Measurements from ENCODE around the gene MDM1.
A peak's percentile ranks its signal among the peaks of the same experiment; 100 is the strongest.

The MDM1 gene

DNA sequence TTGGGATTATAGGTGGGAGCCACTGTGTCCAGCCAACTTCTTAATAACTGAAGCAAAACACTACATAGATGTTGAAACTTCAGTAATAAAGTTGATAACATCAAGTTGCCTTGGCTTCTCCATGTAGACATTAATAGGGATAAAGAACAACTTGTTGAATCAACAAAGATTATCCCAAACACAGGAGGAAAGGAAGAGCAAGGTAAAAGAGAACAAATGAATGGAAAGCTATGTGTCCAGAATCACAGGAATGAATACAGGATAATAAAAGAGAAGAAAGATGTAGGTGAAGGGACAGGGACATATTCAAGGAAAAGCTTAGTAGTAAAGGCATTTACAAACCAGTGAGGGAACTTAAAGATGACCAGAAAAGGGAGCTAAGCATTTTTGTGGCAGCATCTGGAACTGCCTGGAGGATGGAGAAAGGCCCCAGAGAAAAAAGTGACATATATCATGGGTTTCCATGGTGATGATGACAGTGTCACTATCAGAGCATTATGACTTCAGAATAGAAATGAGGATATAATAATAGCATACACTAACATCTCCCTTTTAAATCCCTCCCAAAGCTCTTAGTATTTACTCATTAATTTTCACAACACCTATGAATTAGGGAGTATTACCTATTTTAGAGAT lies 24.0 kb upstream of the MDM1 start:
- no peak for DNase-seq

DNA sequence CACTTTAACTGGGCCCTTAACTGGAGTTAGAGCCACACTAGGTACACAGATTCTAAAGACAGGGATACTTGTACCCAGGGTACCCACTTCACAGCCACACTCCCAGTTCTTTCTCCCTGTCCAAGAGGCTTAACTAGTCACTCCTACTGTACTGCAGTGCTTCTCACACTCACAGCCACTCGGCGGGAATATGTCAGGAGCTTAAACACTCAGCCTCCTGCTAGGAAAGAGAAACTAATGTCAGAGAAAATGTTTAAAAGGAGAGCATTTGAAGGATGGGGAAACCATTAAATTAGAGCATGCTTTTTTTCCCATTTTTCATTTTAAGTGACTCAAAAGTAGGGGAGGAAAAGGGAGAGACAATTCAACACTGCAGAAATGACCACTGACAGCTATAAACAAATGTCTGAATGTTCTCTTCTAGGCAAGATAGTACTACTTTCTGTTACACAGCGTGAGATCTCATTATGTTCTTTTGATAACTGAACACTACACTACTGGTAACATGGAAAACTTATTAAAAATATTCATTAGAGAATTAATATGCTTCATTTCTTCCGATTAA lies 22.9 kb upstream of the MDM1 start:
- no peak for DNase-seq

DNA sequence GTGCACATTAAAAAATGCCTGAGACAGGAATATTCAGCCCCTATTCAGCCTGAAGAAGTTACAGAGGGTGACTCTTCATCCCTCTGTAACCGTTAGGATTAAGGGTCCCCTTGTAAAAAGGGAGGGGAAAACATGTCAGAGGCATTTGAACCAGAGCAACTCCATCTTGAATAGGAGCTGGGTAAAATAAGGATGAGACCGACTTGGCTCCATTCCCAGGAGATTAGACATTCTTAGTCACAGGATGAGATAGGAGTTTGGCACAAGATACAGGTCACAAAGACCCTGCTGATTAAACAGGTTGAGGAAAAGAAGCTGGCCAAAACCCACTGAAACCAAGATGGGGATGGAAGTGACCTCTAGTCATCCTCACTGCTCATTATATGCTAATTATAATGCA lies 19.9 kb upstream of the MDM1 start:
- DNase-seq, result no peak

DNA sequence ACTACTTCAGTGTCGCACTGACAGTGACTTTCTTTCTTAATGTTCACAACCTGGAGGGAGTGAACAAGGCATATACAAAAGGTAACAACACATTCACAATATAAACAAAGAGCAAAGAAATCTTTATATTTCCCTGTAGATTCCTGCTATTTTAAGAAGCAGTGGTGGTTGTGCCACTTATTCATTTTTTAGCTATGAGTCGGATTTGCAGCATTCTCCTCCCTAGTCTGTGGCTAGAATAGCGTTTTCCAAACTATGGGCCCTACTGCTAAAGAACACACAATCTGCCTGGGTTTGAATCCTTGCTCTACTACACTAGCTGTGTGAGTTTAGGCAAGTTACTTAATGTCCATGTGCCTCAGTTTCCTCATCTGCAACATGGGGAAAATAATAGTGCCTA lies 18.6 kb upstream of the MDM1 start:
- DNase-seq, result no peak

DNA sequence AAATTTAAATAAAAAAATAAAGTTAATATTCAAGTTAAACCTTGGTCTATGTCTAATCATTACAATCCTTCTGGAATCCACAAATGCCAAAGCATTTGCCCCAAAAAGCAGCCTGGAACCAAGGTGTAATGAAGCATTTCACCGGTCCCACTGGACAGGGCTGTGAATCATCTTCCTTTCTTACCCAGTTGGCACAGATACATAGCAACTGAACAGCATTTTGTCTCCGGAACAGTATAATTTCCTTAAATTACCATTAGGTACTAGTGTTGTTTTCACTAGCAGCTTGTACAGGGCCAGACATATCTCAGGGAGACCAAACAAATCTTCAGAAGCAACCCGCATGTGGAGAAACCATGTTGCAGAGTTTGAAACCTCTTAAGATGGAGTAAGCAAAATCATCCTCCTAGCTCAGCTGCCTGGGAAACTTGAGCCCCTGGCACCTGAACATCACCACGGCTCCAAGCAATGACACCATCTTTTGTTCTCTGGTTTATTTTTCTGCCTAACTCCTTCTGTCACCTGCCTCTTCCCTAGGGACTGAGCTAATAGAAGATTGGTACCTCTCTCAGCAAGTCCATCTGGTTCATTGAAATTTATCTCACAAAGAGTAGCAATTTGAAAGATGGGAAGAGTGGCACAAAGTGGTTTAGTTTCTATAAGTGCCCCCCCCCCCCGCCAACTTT lies 17.9 kb upstream of the MDM1 start:
- peak in 1 of 2 experiments; percentile 14 for DNase-seq

DNA sequence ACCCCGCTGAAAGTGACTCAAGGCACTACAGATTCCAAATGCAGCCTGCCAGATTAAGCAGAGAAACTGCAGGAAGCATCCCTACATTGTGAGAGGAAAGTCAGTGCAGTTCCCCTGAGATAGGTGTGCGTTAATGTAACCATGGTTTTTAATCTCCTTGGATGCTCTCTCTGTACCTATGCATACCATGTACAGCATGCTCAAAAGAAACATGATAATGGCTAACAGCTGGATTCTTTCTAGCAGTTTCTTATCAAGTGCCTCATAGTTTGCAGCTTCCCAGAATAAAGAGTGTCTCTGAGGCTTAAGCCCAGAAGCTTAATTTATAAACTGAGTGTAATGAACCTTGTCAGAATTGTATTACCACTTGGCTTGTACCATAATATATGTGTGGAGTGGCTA lies 17.1 kb upstream of the MDM1 start:
- no peak for DNase-seq

DNA sequence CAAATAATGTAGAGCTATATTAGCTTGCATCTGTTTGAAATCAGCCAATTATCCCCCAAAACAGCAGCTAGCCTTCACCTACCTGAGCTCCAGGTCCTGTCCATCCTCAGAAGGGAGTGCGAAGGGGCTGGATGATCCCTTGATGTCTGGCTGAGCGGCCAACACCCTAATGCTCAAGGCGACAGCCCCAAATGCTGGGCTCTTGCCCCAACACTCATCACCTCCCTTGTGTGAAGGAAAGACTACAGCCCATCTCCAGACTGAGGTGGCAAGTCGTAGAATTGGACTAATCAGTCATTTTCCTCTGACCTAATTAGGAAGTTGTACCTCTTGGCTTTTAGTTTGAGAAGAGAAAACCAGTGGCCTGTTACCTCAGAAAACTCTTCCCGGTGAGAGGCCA lies 16.3 kb upstream of the MDM1 start:
- DNase-seq, result no peak

DNA sequence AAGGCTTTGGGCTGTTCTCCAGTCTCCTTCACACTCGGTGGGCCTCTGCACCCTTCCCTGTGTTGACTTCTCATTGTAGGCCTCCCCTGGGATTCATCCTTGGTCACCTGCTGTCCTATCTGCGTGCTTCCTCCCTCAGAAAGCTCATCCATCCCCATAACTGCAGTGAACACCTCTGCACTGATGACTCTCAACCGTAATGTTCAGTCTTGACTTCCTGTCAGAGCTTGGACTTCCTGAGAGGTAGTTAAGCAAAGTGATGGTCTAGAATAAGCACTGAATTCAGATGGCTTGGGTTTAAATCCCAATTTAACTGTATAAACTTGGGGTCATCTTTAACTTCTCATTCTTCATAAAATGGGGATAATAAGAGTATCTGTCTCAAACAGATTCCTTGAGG lies 13.6 kb upstream of the MDM1 start:
- no peak for DNase-seq

DNA sequence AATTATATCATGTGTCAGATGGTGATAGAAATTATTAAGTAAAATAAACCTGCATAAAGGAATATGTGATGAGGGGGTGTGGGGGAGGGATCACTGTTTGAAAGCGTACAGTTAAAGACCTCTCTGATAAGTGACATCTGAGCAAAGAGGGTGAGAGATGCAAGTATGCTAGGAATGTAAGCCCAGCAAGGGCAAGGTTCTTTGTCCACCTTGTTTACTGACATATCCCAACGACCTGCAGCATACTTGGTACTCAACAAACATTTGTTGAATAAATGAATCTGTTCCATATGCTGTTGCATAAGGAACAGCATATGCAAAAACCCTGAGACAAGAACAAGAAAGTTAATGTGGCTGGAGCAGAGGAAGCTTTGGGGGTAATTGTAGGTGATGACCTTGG lies 12.0 kb upstream of the MDM1 start:
- no peak for DNase-seq

DNA sequence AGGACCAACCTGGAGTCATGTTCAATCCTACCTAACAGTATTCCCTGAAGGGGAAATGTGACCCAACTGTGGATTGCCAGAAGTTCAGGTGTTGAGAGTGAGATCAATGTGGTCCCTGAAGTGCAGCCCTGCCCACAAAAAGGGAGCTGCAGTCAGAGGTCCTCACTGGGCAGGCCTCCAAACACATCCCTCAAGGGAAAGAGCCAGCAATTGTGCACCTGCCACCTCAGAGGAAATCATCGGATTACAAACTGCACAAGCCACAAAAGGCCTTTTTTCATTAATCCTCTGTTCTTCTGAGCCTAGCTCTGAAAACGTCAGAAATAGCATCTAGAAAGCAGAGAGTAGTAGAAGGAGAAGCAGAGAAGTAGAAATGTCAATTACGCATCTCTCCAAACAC lies 10.8 kb upstream of the MDM1 start:
- DNase-seq, result no peak

DNA sequence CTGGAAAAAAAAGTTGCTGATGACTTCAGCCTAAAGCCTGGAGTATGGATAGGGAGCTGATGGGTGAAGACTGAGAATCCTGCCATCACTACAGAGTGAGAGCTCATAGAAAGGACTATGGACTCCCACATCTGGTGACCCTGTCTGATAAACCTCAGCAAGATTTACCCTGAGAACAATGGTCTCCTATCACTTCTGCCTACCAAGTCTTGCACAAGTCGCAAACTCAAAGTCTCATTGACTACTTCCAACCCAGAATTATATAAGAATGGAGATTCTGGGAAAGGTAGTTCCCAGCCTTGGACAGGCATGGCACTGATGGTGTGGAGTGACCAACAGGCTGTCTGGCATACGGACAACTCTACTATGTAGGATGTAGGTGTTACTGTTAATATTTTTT lies 9.7 kb upstream of the MDM1 start:
- no peak for DNase-seq

DNA sequence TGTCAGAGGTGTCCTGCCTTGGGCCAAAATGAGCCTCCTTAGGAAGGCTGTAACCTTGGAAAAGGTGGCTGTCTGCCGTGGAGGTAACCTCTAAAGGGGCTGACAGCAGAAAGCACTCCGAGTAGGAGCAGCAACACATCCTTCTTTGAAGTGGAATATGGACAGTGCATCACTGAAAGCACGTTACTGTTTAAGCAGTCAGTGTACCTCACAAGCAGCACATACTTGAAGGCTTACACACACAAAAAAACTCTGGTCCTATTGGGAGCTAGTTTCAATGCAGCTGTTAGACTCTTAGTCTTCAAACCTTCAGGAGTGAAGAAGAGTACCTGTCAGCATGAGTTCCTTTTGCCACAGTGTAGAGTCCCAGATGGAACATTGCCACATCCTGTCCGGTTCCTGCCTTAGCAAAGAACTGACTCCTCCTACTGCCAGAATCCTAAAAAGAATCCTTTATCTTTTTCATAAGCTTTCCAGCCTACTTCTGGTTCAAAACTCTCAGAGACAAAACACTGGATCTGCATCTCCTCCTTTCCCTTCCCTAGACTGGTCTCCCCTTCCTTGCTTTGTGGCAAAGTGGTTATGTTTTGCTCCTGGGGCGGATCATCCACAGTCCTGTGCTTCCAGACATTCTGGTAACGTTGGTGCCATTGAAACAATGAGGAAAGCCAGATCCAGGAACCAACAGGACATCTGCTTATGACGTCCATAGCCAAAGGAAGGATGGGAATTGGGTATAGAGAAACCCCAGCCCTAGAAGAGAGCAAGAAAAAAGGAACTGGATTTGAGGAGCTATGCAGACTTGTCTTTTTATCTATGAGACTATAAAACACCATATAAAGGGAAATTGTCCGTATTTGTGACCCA lies 8.5 kb upstream of the MDM1 start:
- DNase-seq, result no peak

DNA sequence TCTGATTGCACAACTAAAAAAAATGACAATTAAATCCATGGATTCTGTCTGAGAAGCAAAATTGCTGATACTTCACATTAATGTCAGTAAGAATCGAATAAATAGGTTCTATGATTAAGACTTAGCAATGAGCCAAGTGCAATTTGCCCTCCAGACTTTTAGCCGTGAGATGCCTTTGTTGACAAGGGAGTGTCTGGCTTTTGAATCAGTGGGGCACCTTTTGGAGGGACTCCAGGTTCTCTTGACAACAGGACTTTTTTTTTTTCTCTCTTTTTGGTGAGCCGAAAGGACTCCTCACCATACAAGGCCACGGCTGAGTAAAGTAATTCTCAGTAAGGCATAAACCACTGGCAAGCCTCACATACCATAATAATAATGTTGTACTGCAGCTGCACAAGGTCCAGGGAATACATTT lies 4.7 kb upstream of the MDM1 start:
- DNase-seq, result peak in 1 of 2 experiments; percentile 13

DNA sequence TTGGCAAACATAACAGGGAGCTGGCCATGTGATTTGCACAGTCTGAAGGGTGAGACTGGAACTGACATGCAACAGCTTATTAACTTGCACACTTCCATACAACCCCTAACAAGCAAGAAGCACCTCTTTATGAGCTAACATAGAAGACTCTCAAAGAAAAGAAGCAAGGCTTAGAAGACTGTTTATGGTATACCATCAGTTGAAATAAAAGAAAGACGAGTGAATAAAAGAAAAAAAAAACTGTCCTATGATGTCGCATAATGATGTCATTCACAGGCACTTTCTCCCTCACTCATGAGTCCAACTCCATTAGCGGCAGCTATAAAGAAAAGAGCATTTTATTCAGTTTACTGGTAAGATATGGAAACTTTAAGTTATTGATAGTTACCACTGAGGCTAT lies 3.3 kb upstream of the MDM1 start:
- no peak for DNase-seq

DNA sequence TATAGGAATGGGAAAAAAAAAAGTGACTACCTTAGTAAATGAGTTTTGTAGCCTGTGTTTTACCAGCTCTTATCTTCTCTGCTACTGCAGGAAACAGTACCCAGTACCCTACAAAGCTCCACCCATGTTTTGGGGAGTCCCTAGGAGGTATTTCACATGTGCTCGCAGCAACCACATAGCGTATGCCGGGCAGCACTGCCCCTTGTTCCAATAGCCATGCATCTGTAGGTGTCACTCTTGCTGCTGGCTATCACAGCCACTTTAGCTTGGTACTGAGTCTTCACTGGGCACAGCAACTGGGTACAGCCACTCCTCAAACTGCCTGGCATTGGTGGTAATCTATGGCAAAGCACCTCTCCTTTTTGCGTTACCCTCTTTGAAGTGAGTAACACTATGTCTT lies 2.0 kb upstream of the MDM1 start:
- no peak for DNase-seq

DNA sequence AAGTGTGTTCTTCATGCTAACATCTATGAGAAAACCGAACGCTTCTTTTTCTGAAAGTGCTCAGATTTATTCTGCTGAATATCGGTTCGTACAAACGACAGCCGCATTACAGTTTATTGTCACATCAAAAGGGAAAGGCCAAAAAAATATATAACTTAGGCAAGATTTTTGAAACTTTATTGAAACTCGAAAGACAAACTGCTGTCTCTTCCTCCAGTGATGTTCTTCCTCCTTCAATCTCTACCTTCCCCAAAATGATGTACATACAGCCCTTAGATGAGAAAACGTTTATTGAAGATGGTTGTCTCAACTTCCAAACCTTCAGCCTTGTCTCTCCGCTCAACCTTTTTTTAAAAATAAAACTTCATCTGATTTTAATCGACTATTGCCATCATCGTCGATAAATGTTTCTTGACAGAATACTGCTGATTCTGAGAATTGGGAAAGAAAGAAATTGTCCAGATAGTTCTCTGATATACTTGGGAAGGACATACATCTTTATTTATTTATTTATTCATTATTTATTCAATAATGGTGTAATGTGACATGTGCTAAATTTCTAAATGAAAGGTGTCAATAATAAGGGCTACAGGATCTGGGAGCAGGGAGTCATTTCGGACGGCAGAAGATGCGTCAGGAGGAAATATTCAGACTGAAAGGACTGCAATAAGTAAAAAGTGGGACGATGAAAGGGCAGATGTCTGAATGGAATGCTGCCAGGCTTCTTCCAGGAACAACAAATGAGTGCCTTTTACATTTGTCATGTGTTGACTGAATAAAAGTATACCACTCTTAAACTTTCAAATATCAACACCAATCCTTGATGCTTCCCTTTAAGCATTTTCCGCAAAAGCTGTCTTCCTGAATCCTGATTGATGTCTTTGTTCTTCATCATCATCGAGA lies 817 bp upstream of the MDM1 start:
- no peak for DNase-seq

DNA sequence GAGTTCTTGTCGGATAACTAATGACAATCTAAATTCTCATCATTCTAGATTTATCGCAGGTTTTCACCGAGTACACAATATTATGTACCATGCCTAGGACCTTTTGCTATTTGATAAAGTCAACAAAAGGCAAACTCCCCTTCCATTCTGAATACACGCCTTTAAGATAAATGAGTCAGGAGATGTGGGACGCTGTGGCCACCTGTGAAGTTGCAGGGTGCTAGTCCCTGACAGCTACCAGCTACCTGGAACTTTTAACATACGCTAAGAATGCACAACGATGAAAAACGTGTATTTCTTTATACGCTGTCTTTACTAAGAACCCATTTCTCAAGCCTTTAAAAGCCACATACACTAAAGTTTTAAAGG lies 678 bp downstream of the MDM1 start:
- no peak for DNase-seq

DNA sequence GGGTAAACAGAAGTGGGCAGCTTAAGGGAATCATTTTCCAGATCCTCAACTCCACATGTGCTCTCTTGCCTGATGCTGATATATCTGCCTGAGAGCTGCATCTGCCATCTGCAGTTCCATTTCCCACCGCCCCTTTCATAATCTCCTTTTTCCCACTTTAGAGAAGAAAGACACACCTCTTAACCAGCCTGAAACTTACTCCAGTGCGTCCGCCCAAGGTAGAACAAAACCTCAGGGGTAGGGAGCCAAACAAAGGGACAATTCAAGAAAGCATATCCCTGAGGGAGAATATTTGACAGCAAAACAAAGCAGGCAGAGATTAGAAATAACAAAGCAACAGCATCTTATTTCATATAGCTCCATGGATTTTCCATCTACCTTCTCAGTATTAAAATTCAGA lies 4.3 kb downstream of the MDM1 start:
- no peak for DNase-seq

DNA sequence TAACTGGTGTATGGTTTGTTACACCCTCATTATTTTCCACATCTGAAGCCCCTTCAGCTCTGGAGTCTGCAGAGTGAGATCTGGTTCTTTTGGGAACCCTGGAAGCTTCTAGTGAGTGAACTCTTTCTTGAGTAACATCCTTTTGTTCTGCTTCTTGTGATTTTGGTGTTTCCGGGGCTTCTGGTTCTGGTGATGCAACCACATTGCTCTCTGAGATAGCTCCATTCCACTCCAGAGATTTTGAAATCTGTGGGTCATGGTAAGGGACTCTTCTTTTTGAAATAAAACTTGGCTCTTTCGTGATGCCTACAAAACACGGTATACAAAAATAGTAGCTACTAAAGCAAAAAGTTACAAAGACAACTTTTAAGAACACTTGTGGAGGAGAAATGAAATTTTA lies 5.4 kb downstream of the MDM1 start:
- DNase-seq, result no peak

DNA sequence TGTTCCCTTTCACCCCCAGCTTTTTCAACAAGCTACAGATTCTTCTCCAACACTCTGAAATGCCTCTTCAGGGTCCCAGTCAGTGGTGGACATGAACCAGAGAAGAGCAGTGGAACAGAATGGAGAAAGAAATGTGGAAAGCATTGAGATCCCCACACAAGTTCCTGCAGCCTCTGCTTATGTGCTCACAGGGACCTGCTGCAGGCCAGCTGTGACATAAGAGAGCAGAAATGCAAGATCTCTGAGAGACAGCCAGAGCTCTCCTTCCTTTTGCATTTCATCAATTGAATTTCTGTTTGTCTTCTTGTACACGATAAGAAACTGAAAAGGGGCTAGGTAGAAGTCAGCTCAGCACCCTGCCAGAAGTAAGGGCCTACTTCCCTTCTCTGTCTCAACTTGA lies 6.2 kb downstream of the MDM1 start:
- no peak for DNase-seq

DNA sequence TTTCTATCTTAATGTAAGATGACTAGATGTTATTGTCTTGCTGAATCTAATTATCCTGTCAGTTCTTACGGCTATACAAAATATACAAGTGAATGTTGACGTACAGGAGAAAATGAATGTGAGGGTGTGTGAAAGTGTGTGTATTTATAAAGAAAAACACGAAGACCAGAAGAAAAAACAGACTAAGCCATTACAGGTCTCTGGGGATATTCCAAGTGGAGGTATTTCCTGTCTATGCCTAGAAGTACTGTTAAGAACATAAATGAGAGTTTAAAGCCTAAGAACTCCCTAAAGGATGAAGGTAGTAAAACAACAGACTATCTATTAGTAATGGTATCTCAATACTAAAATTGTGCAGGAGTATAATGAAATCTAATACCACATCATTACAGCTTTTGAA lies 7.6 kb downstream of the MDM1 start:
- DNase-seq, result no peak

DNA sequence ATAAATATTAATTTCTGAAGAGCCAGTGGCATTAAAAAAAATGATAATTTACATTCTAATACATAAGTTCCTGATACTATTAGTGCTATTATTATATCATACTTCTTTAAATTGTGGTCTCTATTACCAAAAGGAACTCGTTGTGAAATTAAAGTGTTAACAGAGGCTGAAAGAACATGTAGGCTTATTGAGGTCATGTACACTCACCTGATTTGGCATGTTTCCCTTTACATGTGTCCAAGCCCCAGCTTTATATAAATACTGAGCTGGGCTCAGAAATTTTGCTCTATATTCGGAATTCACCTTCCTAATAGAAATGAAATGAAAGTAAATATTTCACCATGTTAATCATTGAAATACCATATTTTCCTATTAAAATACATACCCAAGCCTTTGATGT lies 11.0 kb downstream of the MDM1 start:
- no peak for DNase-seq

All from cerebellar nuclear complex (tissue), 1 donor.